ENCODE measurements around the gene CD79B.

DNA sequence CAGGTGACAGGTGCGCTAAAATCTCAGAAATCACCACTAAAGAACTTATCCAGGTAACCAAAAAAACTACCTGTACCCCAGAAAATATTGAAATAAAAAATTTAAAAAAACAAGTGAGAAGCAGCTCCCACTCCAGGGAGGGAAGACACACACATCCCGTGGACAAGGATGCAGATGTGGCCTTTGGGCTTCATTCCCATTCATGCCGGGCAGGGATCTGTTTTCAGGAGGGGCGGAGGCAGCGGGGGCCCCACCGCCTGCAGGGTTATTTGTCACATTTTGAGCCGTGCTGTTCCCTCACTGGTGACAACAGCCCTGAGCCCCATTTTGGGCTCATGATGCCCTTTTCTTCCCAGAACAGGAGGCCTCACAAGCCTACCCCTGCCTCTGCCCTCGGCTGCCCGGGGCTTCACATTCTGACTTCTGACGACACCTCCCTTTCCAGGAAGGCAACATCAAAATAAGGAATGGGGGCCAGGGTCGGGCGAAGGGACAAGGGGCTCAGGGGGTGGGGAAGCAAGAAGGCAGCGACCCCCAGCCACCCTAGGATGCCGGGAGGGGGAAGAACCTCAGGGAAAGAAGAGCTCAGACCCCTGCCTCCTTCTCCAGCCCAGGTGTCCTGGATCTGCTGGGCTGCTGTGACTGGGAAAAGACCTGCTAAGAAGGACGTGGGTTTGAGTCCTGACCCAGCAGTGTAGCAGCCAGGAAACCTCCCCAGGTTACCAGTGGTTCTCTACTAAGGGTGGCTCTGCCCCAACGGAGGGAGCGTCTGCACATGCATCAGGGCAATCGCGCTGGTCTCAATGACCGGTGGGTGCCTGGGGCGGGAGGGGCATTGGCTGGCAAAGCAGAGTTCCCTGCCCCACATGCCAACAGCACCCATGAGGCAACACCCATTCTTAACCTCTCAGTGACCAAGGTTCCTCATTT lies 2.3 kb upstream of the CD79B start:
- TF ChIP-seq, protein P1, sequence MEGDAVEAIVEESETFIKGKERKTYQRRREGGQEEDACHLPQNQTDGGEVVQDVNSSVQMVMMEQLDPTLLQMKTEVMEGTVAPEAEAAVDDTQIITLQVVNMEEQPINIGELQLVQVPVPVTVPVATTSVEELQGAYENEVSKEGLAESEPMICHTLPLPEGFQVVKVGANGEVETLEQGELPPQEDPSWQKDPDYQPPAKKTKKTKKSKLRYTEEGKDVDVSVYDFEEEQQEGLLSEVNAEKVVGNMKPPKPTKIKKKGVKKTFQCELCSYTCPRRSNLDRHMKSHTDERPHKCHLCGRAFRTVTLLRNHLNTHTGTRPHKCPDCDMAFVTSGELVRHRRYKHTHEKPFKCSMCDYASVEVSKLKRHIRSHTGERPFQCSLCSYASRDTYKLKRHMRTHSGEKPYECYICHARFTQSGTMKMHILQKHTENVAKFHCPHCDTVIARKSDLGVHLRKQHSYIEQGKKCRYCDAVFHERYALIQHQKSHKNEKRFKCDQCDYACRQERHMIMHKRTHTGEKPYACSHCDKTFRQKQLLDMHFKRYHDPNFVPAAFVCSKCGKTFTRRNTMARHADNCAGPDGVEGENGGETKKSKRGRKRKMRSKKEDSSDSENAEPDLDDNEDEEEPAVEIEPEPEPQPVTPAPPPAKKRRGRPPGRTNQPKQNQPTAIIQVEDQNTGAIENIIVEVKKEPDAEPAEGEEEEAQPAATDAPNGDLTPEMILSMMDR (conservative IDR thresholded peaks at IDR 0.05; ENCODE audit: low read depth, low read length), result no peak
- TF ChIP-seq EZH2phosphoT487 (IDR thresholded peaks at IDR 0.05; ENCODE audit: borderline replicate concordance, low read length), result no peak

Measured in PC-3 (cell line).